Neural cell (in vitro differentiated cells): ENCODE data around the gene SH3TC2.

Experiments used
- CTCF ChIP-seq: fragments of 450-650 bp; IDR thresholded peaks from 2 replicates; pipeline ENCODE4 v1.5.1; 2014; ENCODE audit warnings: antibody characterized with exemption, mild to moderate bottlenecking, moderate library complexity; ENCODE audit not compliant: poor library complexity, severe bottlenecking
- EP300 ChIP-seq: fragments of 450-650 bp; conservative IDR thresholded peaks from 2 replicates; pipeline ENCODE4 v1.6.1; 2014; ENCODE audit warnings: antibody characterized with exemption, mild to moderate bottlenecking, moderate library complexity; ENCODE audit not compliant: poor library complexity, severe bottlenecking
- TAF1 ChIP-seq: IDR thresholded peaks from 2 replicates; pipeline ENCODE4 v1.6.1; 2012; ENCODE audit warnings: low read depth

GRCh38 chr5:148978370-148979082 is 84.3 kb downstream of the SH3TC2 start:
- TF ChIP-seq TAF1 (no peak), EP300 (no peak), CTCF (no peak)
